GM21737 (cell line): Measurements from ENCODE around the gene GALK2.

ENCODE experiments used
- ATAC-seq: cut with Tn5 transposase; IDR thresholded peaks from one replicate; pipeline ENCODE4 v1.9.1; 2021; ENCODE audit warnings: mild to moderate bottlenecking, moderate library complexity; ENCODE audit not compliant: unreplicated experiment

Gene GALK2

GRCh38 chr15:49278751-49279150 is 108.7 kb downstream of the GALK2 start:
- ATAC-seq: no peak

- no peak for ATAC-seq
Measured at GRCh38 chr15:49279521-49280456, 109.7 kb downstream of the GALK2 start.

- no peak for ATAC-seq
Measured at GRCh38 chr15:49282366-49282765, 112.3 kb downstream of the GALK2 start.

- no peak for ATAC-seq
Measured at GRCh38 chr15:49286649-49287404, 116.8 kb downstream of the GALK2 start.

GRCh38 chr15:49287481-49287880 is 117.4 kb downstream of the GALK2 start:
- no peak for ATAC-seq

GRCh38 chr15:49288391-49288790 is 118.3 kb downstream of the GALK2 start:
- no peak for ATAC-seq

- ATAC-seq: no peak
Measured at GRCh38 chr15:49290191-49290590, 120.1 kb downstream of the GALK2 start.

GRCh38 chr15:49293941-49294340 is 123.9 kb downstream of the GALK2 start:
- no peak for ATAC-seq

- ATAC-seq: no peak
Measured at GRCh38 chr15:49296258-49296657, 126.2 kb downstream of the GALK2 start.

GRCh38 chr15:49297584-49297983 is 127.5 kb downstream of the GALK2 start:
- no peak for ATAC-seq

GRCh38 chr15:49300856-49301255 is 130.8 kb downstream of the GALK2 start:
- no peak for ATAC-seq

GRCh38 chr15:49301562-49301961 is 131.5 kb downstream of the GALK2 start:
- no peak for ATAC-seq

GRCh38 chr15:49303003-49303402 is 133.0 kb downstream of the GALK2 start:
- ATAC-seq: no peak

- ATAC-seq: no peak
Measured at GRCh38 chr15:49306551-49306950, 136.5 kb downstream of the GALK2 start.

- no peak for ATAC-seq
Measured at GRCh38 chr15:49308686-49309085, 138.6 kb downstream of the GALK2 start.

- ATAC-seq: no peak
Measured at GRCh38 chr15:49309889-49310288, 139.8 kb downstream of the GALK2 start.

GRCh38 chr15:49313650-49314049 is 143.6 kb downstream of the GALK2 start:
- ATAC-seq: no peak

- no peak for ATAC-seq
Measured at GRCh38 chr15:49314716-49315115, 144.7 kb downstream of the GALK2 start.

- no peak for ATAC-seq
Measured at GRCh38 chr15:49315391-49315823, 145.4 kb downstream of the GALK2 start.

- no peak for ATAC-seq
Measured at GRCh38 chr15:49320351-49320750, 150.3 kb downstream of the GALK2 start.

GRCh38 chr15:49323207-49323606 is 153.2 kb downstream of the GALK2 start:
- no peak for ATAC-seq

- no peak for ATAC-seq
Measured at GRCh38 chr15:49327927-49328326, 157.9 kb downstream of the GALK2 start.
